NCI-H1436 (cell line): ENCODE data around the gene KLHDC8A.
"Not testable (repeated sequence)": the region's sequence is repeated elsewhere in the genome, so short reads cannot be mapped to it uniquely, and the experiment has no call there.

ENCODE experiments used
- DNase-seq: peaks from one replicate; lab custom pipeline; 2025; lab: John Stamatoyannopoulos, UW

KLHDC8A gene

DNA sequence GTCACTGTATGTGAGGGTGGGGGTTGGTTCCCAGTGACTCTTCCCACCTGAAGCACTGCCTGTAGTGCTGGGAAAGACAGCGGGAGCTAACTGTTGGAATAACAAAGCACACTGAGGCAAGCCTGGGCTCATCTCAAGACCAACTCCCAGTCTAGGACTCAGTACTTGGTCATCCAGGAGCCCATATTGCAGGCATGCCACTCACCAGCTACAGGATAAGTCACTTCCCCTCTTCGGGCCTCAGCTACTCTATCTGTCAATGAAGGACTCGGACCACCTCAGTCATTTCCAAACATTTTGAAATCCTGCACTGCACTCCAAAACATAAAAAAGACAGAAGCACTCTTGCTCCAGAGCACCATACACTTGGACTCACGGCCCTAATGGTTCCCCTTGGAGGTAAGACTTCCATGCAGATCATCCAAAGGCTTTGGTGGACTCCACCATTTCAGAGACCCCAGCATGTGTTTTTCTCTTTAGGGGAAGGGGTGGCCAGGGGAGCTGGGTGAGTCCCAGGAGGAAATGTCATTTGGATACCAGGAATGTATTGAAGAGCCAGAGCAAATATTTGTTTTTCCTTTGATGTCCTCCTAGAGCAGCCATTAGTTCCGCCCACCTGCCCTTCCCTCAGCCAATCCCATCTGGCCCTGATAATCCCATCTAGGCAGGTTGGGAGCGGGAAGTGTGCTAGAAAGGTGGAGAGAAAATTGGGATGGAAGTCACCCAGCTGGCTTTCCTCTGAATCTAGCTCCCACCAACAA, 38.3 kb downstream of the KLHDC8A start:
- DNase-seq = no peak

- peak; percentile 67 for DNase-seq
Observed at GRCh38 chr1:205317311-205317917, 39.3 kb downstream of the KLHDC8A start.

GRCh38 chr1:205316161-205316566, 40.6 kb downstream of the KLHDC8A start:
- no peak for DNase-seq

DNA sequence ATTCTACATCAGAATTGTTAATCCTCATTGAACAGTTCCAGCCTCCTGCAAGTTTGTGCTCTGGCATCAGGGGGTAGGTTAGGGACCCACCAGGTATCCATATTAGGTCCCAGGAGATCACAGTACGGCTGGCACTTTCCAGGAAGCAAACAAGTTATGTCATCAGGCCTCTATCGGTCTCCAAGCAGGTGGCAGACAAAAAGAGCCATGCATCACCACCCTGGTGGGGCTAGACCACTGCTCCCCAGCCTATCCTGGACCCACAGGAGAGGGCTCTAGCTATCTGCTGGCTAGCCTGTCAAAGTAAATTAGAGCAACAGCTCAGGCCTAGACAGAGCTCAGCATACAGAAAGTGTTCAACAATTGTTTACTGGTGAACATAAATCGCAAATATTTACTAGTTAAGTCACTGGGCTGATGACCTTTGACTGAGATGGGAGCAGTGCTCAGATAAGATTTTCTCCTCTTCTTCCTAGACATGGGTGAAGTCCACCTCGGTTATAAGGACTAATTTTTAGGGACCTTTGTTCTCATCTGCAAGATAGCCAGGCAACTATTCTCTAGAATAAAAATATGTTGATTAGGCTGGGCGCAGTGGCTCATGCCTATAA, 41.6 kb downstream of the KLHDC8A start:
- DNase-seq = peak; percentile 52

DNA sequence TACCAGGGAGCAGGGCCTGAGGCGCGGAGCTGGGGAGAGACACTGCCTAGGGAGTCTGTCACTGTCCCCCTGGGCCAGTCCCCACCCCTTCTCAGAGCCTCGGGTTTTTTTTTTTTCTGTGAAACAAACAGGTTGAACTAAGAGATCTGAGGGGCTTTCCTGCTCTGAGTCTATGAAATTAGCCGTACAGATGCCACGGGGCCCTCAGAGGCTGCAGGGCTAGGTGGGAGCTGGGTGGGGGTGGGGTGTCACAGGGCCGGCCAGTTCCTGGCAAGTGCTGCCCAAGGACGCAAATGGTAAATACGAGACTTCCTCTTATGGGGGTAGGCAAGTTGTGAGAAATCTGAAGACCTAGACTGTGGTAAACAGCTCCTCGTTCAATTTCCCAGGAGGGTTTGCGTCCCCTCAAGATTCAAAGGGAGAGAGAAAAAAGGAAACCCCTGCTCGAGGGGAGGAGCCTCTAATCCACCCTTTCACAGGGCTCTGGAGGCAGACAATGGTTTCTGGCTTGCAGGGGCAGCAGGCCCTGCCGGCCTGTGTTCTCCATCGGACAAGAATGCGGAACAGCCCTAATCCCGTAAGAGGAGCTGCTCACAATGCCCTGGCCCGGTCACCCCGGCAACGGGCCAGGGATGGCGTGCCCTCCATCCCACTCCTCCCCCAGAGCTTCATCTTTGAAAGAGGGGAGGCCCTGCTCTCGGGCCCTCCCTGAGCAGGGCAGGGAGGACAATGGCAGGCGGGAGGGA, 43.0 kb downstream of the KLHDC8A start:
- peak; percentile 79 for DNase-seq

- DNase-seq = no peak
Observed at GRCh38 chr1:205312866-205313562, 43.7 kb downstream of the KLHDC8A start.

- no peak for DNase-seq
Observed at GRCh38 chr1:205310976-205311704, 45.6 kb downstream of the KLHDC8A start.

DNA sequence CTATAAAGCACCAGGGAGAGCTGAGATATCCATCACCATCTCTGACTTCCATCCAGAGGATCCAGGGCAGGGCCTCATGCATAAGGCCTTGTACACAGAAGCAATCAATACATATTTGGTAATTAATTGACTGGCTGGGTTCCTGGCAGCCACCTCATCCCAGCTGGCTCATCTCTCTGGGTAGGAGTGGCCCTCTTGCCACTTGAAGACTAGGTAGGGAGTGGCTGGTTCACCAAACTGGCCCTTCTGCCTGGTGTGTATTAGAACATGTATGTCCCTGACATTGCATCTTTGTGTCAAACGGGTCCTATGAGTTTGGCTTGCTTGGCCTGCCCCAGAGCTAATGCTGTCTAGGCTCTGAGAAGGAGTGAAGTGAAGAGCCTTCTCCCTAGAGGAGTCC, 47.0 kb downstream of the KLHDC8A start:
- no peak for DNase-seq

GRCh38 chr1:205306929-205307566, 49.7 kb downstream of the KLHDC8A start:
- no peak for DNase-seq

DNA sequence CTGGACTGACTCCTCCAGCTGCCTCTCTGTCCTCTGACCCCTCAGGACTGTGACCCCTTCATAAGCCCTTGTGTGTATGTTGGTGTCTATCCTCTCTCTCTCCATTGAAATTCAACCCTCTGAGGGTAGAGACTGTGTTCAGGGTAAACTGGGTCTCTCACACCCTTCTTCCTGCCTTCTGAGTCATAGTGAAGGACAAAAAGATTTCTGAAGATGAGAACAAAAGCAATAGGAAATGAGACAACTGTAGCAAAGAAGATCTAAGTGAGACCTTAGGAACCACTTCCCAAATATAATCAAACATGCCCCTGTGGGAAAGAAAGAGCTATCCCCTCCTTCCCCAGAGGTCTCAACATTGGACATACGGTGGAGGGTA, 52.0 kb downstream of the KLHDC8A start:
- no peak for DNase-seq

- DNase-seq = no peak
Observed at GRCh38 chr1:205304046-205304694, 52.6 kb downstream of the KLHDC8A start.

- DNase-seq = no peak
Observed at GRCh38 chr1:205303247-205303888, 53.4 kb downstream of the KLHDC8A start.

GRCh38 chr1:205301842-205302588, 54.7 kb downstream of the KLHDC8A start:
- DNase-seq = no peak

- no peak for DNase-seq
Observed at GRCh38 chr1:205301205-205301821, 55.4 kb downstream of the KLHDC8A start.

- no peak for DNase-seq
Observed at GRCh38 chr1:205300149-205300548, 56.6 kb downstream of the KLHDC8A start.

DNA sequence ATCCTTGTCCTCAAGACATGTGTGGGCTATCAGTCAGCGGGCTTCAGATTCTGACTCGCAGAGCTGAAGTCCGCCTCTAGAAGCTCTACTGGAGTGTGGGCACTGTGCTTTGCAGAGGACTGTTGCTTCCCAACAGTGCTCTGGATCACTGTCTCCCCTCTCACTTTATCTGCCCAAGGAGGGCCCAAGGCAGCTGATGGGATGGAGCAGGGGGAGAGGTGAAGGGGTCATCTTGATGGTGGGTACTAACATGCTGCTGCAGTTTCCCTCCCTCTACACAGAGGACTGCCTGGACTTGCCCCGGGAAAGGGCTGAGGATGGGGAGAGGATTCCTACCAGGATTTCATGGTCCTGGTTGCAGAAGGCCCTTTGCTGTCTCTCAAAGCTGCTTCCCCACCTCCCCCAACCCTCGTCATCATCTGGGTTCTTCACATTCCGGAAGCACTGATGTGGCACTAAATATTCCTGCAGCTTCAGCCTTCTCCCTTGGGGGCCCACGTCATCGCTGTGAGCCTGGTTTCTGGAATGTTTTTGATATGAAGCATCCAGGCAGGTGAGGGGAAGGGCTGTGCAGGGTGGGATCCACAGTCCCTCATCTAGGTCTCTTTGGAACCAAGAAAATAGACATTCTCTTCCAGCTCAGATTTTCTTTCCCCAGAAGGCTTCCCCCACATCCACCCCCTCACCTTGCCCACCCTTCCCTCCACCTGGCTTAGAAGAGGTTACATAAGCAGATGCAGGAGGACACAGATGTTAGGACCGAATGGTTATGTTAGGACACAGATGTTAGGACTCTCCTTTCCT, 58.3 kb downstream of the KLHDC8A start:
- DNase-seq = no peak

DNA sequence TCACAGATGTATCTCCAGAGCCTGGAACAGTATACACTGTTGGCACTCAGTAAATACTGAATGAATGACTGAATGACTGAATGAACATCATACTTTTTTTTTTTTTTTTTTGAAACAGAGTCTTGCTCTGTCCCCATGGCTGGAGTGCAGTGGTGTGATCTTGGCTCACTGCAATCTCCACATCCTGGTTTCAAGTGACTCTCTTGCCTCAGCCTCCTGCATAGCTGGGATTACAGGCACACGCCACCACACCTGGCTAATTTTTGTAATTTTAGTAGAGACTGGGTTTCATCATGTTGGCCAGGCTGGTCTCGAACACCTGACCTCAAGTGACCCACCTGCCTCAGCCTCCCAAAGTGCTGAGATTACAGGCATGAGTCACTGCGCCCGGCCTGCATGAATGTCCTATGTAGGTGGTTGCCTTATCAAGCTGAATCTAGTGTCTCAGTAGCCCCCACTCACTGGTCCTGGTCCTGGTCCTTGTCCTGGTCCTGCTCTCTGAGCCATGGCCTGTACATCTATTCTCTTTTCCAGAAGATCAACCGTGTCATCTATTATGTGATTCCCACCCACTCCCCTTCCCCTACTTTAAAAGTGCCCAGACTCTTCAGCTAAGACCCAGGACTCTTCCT, 59.1 kb downstream of the KLHDC8A start:
- not testable (repeated sequence) for DNase-seq
